ENCODE results near the gene LARP1. TPM values are rescaled to one million over a fixed set of nuclear protein-coding genes. Genes with fewer than 3 reads are reported as not detected.

Gene LARP1
- total RNA-seq, 3 donors from 2014 or later: 64.0 to 123 (median 73.7) TPM

DNA sequence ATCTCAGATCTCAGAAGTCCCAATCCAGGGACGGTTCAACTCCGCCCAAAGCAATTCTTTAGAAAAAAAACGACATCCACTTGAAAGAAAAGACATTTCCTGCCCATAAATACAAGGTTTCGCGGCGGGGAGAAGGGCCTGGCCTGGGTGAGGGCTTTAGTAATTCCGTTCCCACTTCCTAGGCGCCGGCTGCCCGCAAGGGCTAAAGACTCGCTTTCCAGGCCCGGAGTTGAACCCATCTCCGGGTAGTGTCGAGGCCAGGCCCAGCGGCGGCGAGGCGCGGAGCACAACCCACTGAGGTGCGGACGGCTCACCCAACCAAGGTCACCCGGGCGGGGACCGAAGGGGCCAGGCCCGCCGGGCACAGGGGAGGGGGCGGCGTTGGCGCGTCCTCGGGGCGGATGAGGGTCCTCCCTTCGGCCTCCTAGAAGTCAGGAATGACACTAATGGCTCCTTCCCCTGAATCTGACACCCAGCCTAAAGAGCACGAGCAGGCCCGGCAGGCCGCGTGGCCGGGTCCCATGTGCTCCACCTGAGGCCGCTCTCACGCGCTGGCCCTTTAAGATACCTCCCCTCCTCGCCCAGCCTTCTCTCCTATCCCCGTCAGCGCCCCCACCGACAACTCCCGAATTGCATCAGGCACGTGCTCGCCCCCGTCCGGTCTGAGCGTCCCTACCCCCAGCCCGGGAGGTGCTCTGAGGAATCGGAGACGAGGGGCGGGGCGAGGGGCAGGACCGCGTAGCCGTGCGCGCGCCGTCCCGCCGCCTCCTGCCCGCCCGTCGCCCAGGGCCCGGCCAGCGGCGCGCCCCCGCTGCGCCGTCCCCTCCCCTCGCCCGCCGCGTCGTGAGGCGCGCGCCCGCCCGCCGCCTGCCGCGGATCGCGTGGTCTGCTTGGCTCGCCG is 467 bp upstream of the LARP1 start:
- peak; percentile 73 for TF ChIP-seq POLR2A (IDR thresholded peaks at IDR 0.05)
- TF ChIP-seq, protein P1, sequence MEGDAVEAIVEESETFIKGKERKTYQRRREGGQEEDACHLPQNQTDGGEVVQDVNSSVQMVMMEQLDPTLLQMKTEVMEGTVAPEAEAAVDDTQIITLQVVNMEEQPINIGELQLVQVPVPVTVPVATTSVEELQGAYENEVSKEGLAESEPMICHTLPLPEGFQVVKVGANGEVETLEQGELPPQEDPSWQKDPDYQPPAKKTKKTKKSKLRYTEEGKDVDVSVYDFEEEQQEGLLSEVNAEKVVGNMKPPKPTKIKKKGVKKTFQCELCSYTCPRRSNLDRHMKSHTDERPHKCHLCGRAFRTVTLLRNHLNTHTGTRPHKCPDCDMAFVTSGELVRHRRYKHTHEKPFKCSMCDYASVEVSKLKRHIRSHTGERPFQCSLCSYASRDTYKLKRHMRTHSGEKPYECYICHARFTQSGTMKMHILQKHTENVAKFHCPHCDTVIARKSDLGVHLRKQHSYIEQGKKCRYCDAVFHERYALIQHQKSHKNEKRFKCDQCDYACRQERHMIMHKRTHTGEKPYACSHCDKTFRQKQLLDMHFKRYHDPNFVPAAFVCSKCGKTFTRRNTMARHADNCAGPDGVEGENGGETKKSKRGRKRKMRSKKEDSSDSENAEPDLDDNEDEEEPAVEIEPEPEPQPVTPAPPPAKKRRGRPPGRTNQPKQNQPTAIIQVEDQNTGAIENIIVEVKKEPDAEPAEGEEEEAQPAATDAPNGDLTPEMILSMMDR (IDR thresholded peaks at IDR 0.05): peak; percentile 27 to 62 (median 53)
- peak; percentile 81 to 90 (median 83) for TF ChIP-seq POLR2AphosphoS5 (IDR thresholded peaks at IDR 0.05)

DNA sequence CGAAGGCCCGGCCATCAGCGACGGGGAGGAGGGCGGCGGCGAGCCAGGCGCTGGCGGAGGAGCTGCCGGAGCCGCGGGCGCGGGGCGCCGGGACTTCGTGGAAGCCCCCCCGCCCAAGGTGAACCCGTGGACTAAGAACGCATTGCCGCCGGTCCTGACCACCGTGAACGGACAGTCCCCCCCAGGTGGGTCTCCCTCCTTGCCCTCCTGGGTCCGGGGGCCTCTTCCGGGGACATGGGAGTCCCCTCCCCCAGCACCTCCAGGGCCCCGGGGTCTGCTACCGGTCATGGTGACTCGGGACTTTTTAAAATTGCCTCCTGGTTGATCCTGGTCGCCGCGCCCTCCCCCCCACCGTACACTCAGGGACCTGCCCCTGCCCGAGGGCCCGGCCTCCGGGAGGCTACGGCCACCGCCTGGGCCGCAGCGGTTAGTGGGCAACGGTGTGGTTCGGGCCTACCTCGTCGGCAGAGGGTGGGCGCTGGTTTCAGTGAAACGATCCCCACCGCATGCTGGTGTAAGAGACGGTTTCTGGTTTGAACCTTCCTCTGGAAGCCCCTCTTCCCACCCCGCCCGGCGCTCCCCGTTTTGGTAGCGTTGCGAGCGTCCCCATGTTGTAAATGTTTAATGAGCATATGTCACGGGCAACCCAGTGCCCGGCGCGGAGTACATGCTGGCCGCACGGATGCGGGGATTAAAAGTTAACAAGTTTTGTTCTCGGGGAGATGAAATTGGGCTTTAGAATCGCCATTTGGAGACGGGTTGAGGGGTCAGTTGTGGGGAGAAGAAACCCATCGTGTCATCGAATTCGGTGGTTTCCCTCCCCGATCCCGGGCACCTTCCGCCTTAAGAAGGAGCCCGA is 1.1 kb downstream of the LARP1 start:
- intact Hi-C loops (cut with DNase I; ENCODE audit: low total_unique reads): no loop called here

More for the DNA sequence above, 467 bp upstream of the LARP1 start:
- H3K27ac ChIP-seq: peak overlapping the region; percentile 97 to 98
- DNase-seq (ENCODE audit: low spot score in 2 of 2): peak; percentile 99
- no peaks in the 10 kb centered on the region for H3K36me3 ChIP-seq
- intact Hi-C loops (cut with DNase I; ENCODE audit: low total_unique reads): no loop called here
- H3K27me3 ChIP-seq: no peaks in the 10 kb centered on the region
- H3K4me1 ChIP-seq: peaks cover 3 to 13% of the 10 kb centered on the region in 2 donors
- no peaks in the 10 kb centered on the region for H3K9me3 ChIP-seq
- H3K4me3 ChIP-seq: peak overlapping the region; percentile 82 to 99 (median 98)

DNA sequence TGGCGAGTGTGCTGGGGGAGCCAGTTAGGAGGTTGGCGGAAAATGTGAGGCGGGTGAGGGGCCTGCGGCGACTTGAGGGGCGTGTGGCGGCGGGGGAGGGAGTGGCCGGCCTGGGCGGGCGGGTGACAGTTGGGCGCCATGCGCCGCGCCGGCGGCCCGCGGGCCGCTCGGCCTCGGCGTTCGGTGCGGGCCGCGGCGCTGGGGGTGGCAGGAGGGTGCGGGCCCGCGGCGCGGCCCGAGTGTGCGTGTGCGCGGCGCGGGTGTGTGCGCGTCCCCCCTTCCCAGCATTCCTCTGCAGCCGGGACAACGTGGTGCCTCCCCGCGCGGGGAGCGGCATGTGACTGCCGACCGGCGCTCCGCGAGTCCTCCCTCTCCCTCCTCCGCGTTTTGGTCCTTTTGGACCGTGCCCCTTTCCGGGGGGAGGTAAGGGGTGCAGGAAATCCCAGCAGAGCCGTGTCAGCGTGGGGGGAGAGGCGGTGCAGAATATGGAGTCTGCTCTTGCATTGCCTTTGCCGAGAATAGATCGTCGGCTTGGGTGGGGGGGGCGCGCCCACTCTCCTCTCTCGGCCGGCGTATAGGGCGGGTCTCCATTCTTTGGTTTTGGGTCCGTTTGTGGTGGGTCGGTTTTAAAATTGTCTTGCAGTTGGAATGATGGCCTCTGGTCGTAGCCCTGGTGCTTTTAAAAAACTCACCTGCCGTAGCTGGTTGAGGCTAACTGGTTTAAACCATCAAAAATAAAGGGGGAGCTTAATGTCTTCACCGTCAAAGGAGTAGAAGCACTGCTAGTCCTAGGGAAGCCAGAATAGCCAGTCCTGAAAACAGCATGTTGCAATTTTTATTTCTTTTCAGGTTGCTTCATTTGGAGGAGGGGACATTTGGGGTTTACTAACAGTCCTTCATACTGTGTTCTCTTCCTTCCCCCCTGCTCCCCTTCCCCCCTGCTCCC is 2.0 kb downstream of the LARP1 start:
- DNase-seq (ENCODE audit: low spot score in 2 of 2): no peak
- Histone ChIP-seq H3K9me3 (no peaks in the 10 kb centered on the region), H3K27me3 (no peaks in the 10 kb centered on the region), H3K4me1 (peaks cover 3 to 24% of the 10 kb centered on the region in 2 donors), H3K27ac (peak overlapping the region; percentile 94 to 98), H3K36me3 (no peaks in the 10 kb centered on the region), H3K4me3 (peak overlapping the region; percentile 82 to 99 (median 98))
- TF ChIP-seq POLR2AphosphoS5 (IDR thresholded peaks at IDR 0.05) (peak in 1 of 3 donors; percentile 43), POLR2A (IDR thresholded peaks at IDR 0.05) (no peak)
- TF ChIP-seq, protein P1 (IDR thresholded peaks at IDR 0.05): peak in 1 of 3 donors; percentile 22
- intact Hi-C loops (cut with DNase I; ENCODE audit: low total_unique reads): no loop called here

More for the DNA sequence above, 1.1 kb downstream of the LARP1 start:
- no peaks in the 10 kb centered on the region for H3K9me3 ChIP-seq
- DNase-seq (ENCODE audit: low spot score in 2 of 2): peak in 1 of 2 donors; percentile 58
- peak overlapping the region; percentile 82 to 99 (median 98) for H3K4me3 ChIP-seq
- no peak for TF ChIP-seq POLR2A (IDR thresholded peaks at IDR 0.05)
- TF ChIP-seq, protein P1 (IDR thresholded peaks at IDR 0.05): no peak
- TF ChIP-seq POLR2AphosphoS5 (IDR thresholded peaks at IDR 0.05): peak in 2 of 3 donors; percentile 8 to 10
- H3K4me1 ChIP-seq: peaks cover 3 to 21% of the 10 kb centered on the region in 2 donors
- H3K36me3 ChIP-seq: no peaks in the 10 kb centered on the region
- no peaks in the 10 kb centered on the region for H3K27me3 ChIP-seq
- H3K27ac ChIP-seq: peak overlapping the region; percentile 94 to 98

DNA sequence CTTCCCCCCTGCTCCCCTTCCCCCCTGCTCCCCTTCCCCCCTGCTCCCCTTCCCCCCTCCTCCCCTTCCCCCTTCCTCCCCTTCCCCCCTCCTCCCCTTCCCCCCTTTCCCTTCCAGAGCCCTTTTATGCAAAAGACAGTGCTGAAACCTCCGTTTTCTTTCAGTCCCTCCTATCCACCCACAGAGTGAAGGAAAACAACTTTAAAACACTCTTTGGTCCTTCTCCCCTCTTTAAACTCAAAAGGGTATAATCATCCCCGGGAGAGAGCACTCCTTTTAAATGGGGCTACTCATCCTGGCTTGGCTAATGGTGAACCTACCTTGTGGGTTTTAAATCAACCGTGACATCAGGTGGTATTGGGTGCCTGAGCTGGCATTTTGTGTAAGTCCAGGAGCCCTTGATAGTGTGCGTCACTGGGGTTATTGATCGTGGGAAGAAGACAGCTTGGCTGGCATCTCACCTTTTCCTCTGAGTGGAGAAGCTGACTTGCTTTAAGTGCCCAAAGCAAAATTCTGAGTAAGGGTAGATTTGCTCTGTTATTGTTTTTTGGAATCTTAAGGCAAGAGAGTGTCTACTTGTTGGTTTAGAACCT is 2.7 kb downstream of the LARP1 start:
- Histone ChIP-seq H3K4me3 (peak overlapping the region; percentile 82 to 99 (median 98)), H3K27ac (peak overlapping the region; percentile 94 to 98), H3K27me3 (no peaks in the 10 kb centered on the region), H3K9me3 (no peaks in the 10 kb centered on the region), H3K4me1 (peaks cover 3 to 28% of the 10 kb centered on the region in 2 donors), H3K36me3 (no peaks in the 10 kb centered on the region)
- intact Hi-C loops (cut with DNase I; ENCODE audit: low total_unique reads): no loop called here
- DNase-seq (ENCODE audit: low spot score in 2 of 2): no peak
- TF ChIP-seq, protein P1 (IDR thresholded peaks at IDR 0.05): no peak
- TF ChIP-seq POLR2A (IDR thresholded peaks at IDR 0.05) (no peak), POLR2AphosphoS5 (IDR thresholded peaks at IDR 0.05) (no peak)
